ENCODE data around the gene FAM50B.
"Not testable (repeated sequence)": the region's sequence is repeated elsewhere in the genome, so short reads cannot be mapped to it uniquely, and the experiment has no call there.

FAM50B gene

DNA sequence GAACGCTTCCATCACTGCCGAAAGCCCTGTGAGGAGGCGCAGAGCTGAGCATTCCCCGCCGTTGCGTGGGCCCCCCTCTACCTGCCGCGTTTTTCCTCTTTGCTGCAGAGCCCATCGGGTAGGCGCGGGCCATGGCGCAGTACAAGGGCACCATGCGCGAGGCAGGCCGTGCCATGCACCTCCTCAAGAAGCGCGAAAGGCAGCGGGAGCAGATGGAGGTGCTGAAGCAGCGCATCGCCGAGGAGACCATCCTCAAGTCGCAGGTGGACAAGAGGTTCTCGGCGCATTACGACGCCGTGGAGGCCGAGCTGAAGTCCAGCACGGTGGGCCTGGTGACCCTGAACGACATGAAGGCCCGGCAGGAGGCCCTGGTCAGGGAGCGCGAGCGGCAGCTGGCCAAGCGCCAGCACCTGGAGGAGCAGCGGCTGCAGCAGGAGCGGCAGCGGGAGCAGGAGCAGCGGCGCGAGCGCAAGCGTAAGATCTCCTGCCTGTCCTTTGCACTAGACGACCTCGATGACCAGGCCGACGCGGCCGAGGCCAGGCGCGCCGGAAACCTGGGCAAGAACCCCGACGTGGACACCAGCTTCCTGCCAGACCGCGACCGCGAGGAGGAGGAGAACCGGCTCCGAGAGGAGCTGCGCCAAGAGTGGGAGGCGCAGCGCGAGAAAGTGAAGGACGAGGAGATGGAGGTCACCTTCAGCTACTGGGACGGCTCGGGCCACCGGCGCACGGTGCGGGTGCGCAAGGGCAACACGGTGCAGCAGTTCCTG lies 693 bp downstream of the FAM50B start:
- DNase-seq, result no peak

DNA sequence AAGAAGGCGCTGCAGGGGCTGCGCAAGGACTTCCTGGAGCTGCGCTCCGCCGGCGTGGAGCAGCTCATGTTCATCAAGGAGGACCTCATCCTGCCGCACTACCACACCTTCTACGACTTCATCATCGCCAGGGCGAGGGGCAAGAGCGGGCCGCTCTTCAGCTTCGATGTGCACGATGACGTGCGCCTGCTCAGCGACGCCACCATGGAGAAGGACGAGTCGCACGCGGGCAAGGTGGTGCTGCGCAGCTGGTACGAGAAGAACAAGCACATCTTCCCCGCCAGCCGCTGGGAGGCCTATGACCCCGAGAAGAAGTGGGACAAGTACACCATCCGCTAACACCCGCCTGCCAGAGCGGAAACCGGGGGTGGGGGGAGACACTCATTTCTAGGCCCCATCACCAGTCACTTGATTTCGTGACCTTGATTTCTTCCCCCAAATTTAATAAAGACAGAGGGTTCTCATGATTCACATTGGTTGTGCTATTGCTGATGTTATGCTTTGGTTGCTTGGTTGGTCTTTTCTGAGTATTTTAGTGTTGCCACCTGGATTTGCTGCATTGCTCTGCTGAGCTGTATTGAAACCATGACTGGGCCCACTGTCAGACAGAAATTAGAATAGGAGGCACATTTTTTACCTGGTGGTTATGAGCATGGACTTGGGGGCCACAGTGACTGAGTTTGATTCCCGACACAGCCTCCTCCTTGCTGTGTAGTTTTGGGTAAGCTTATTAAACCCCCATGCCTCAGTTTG lies 1.5 kb downstream of the FAM50B start:
- DNase-seq, result no peak

- no peak for DNase-seq
Observed at GRCh38 chr6:3851839-3852238, 2.7 kb downstream of the FAM50B start.

GRCh38 chr6:3852391-3852790 lies 3.2 kb downstream of the FAM50B start:
- DNase-seq, result no peak

- DNase-seq, result no peak
Observed at GRCh38 chr6:3855866-3856265, 6.7 kb downstream of the FAM50B start.

DNA sequence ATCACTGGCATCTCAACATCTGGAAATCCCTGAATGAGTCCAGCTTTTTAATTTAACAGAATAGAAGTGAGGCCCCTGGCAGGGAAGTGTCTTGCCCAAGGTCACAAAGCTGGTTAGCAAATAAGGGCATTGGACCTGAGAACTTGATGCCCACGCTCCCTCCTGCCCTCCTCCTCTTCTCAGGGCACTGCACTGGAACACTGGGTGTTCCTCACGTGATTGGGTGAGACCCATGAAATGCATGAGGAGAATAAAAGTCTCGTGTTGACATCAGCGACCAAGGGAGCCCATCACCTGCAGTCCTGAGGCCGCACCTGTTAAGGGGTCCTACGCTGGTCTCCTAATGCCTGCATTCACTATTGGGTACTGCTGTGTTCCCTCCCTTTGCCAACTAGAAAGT lies 7.4 kb downstream of the FAM50B start:
- no peak for DNase-seq

DNA sequence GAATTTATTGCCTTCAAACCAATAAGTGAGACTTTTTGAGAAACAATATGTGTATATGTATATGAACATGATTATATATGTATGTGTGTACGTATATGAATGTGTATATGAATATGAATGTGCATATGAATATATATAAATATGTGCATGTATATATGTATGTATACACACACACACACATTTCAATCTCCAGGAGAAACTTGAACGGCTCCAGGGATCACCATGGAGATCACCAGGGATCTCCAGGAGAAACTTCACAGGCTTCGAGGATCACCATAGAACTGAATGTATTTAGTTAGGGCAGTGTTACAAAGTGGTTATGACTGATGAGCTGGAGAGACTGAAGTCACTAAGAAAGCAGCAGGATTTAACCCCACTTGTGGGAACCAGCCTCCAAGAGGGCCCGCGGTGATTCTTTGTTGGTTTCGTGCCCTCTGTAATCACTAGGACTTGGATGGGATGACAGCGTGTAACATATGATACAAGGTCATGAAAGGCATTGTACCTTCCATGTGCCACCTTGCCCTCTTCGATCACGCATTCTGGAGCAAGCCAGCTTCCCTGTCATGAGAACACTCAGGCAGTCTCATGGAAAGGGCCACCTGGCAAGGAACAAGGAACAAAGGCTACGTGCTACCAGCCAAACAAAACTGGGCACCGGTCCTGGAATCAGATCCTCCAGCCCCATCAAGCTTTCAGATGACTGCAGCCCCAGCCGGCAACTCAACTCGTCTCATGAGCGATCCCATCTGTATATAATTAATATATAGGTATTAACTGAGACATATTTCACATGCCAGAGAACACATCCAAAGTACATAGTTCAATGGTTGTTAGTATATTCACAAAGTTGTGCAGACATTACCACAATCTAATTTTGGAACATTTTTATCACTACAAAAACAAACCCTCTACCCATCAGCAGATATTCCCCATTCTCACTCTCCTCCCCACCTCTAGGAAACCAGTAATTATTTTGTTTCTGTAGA lies 8.6 kb downstream of the FAM50B start:
- DNase-seq, result peak; percentile 54

GRCh38 chr6:3859878-3860552 lies 10.8 kb downstream of the FAM50B start:
- no peak for DNase-seq

GRCh38 chr6:3861424-3861823 lies 12.3 kb downstream of the FAM50B start:
- no peak for DNase-seq

DNA sequence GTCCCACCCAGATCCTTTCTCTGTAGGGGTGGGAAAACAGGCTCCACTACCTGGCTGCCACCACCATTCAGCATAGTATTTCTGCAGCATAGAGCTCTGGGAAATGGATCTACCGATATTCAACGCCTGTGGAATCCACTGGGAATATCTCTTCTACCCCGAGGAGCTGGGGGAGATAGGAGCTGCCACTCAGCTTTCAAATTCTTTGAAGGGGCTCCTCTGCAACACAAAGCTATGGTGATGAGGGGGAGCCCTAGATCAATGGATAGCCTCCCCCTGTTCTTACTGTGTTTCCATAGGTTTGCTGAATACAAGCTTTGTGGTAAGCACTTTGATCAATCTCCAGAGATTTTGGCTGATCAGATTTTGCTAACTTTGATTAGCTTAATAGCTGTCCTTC lies 12.9 kb downstream of the FAM50B start:
- DNase-seq, result no peak

DNA sequence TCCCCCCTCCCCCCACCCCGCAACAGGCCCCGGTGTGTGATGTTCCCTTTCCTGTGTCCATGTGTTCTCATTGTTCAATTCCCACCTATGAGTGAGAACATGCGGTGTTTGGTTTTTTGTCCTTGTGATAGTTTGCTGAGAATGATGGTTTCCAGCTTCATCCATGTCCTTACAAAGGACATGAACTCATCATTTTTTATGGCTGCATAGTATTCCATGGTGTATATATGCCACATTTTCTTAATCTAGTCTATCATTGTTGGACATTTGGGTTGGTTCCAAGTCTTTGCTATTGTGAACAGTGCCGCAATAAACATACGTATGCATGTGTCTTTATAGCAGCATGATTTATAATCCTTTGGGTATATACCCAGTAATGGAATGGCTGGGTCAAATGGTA lies 14.1 kb downstream of the FAM50B start:
- DNase-seq, result not testable (repeated sequence)

DNA sequence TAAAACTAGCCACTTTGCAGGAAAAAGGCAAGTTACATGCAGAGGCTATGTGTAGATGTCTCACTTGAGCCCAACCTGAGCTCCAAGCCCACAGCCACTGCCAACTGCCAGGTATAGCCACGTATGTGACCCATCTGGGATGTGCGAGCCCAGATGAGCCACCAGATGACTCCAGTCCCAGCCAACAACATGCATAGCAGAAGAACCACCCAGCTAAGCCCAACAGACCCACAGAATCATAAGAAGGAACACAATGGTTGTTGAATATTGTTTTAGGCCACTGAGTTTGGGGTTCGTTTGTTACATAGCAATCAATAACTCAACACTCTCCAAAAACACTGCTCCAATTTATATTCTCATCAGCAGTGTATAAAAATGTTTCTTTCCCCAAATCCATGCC lies 16.3 kb downstream of the FAM50B start:
- no peak for DNase-seq

GRCh38 chr6:3867641-3868502 lies 18.7 kb downstream of the FAM50B start:
- peak; percentile 46 for DNase-seq

DNA sequence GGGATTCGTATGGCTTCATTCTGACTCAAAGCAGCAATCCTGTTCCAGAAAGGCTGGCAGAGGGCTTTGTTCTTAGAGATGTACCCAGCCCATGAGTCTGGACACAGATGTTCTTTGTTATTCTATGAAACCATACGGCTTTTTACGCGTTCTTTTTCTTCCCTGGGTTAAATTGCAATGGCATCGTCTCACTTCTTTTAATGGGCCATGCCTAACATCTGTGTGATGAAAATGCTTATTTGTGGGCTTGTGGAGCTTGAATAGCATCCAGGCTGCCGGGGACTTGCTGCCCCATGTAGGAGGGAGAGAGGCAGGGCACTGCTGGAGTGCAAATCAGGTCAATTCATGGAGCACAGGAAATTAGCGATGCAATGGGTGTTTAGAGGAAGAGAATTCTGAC lies 19.4 kb downstream of the FAM50B start:
- peak; percentile 38 for DNase-seq

DNA sequence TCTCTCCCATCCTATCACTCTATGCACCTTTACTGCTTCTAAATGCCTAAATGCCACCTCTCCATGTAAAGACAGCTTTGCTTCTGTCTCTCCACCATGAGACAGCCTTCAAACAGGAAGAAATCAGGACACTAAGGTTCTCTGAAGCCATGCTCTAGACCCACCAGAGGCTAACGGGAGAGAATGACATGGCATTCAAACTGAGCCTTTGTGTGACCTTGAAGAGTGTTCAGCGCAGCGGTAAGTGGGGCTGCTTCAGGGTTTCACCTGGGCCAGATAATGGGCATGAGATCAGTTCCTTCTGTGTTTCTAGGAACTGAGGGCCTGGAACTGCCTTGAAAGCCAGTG lies 20.1 kb downstream of the FAM50B start:
- no peak for DNase-seq

DNA sequence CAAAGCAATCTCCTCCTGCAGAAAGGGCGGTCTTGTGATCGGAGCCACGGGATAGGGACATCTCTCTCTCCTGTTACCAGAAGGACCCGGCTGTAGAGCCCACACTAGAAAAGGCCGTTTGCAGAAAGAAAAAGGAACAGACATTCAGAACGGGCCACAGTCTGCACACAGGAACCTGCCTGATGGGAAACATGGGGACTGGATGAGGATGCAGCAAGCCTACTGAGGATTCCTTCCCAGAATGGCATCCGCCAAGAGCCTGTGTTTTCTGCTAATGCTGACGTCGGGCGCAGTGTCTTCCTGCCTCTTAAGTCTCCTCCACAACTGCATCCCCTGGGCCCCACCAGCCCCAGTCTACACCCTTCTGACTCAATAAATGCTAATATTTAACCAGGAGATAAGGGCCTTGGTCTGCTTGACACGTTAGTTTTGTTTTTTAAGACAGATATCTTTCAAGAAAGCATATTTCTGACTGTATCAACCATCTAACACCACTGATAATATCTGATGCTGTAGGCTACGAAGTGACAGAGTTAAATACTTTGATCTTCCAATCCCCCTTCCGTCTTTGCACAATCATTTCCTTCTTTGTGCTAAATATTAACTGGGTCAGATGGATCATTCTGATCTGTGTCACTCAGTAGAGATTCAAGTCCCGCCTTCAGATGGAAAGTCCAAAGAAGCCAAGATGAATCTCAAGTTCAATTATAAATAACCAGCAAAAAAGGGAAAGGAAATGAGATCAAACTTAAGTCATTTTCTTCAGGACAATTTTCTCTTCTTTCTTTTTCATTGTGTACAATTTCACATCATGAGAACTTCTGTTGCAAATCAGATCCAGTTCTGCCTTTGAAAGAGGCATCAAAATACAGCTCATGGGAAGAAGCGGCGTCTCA lies 20.7 kb downstream of the FAM50B start:
- DNase-seq, result no peak

DNA sequence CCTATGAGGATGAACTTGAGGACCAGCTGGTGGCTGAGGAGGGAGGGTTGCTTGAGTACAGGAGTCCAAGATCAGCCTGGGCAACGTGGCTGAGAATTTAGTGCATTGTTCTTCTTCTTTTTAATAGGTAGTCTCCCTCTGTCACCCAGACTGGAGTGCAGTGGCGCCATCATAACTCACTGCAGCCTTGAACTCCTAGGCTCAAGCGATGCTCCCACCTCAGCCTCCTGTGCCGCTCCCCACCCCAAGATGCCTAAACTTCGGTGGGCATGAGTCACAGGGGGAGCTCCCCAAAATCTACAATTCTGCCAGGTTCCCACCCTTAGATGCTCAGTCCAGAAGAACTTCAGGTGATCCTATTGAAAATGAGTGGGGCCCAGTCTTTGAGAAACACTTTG lies 21.4 kb downstream of the FAM50B start:
- no peak for DNase-seq

- no peak for DNase-seq
Observed at GRCh38 chr6:3871515-3871914, 22.3 kb downstream of the FAM50B start.

DNA sequence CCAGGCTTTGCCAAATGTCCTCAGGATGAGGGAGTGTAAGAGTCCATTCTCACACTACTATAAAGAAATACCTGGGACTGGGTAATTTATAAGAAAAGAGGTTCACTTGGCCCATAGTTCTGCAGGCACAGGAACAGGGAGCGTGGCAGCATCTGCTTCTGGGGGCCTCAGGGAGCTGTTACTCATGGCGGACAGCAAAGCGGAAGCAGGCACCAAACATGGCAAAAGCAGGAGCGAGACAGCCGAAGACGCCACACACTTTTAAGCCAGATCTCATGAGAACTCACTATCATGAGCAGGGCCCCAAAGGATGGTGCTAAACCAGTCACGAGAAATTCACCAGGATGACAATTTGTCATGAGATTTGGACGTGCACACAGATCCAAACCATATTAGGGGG lies 22.8 kb downstream of the FAM50B start:
- DNase-seq, result no peak

GRCh38 chr6:3872370-3872854 lies 23.2 kb downstream of the FAM50B start:
- no peak for DNase-seq
